Testis (tissue), 3 donors: ENCODE data around the gene GJA9. TPM values are rescaled to one million over a fixed set of nuclear protein-coding genes. Genes with fewer than 3 reads are reported as not detected.
"Not testable (repeated sequence)": the region's sequence is repeated elsewhere in the genome, so short reads cannot be mapped to it uniquely, and the experiment has no call there.

Experiments
- DNase-seq: peaks from one replicate; pipeline ENCODE4 v3.0.0-alpha.2; 2019
- H3K27ac ChIP-seq, 2 donors: fragments of 200-600 bp; sonication (generic); one replicate each; pipeline ENCODE4 v1.5.1; 2019
- H3K27me3 ChIP-seq: fragments of 200-600 bp; sonication (generic); one replicate; pipeline ENCODE4 v1.5.1; 2019
- H3K36me3 ChIP-seq: fragments of 200-600 bp; sonication (generic); one replicate; pipeline ENCODE4 v1.5.1; 2017; ENCODE audit warnings: low read depth; ENCODE audit errors: missing control alignments
- H3K4me1 ChIP-seq: fragments of 200-600 bp; sonication (generic); one replicate; pipeline ENCODE4 v1.5.1; 2019
- H3K4me3 ChIP-seq, 2 donors: fragments of 200-600 bp; sonication (generic); one replicate each; pipeline ENCODE4 v1.5.1; 2017 to 2019
- H3K9me3 ChIP-seq: fragments of 200-600 bp; sonication (generic); one replicate; pipeline ENCODE4 v1.5.1; 2017
- CTCF ChIP-seq, 3 experiments: fragments of 450-650 bp in 2 of 3; fragments of 200-600 bp in 1 of 3; sonication (generic) in 1 of 3; IDR thresholded peaks; one replicate each; pipeline ENCODE4 v1.5.1; 2016 to 2019; ENCODE audit warnings: antibody characterized with exemption in 3 of 3, mild to moderate bottlenecking in 2 of 3, moderate library complexity in 1 of 3
- POLR2A ChIP-seq: fragments of 450-650 bp; IDR thresholded peaks from one replicate; pipeline ENCODE4 v1.6.1; 2017; ENCODE audit warnings: antibody characterized with exemption, mild to moderate bottlenecking, moderate library complexity
- WGBS, 2 donors: methylation state at CpG; one replicate each; pipeline ENCODE4 v1.1.5; 2018; 5-methylcytosine and 5-hydroxymethylcytosine counted together
- intact Hi-C: fragments of 100-400 bp; cut with DNase I; formaldehyde crosslinking; loops from one replicate; pipeline ENCODE4 v1.15.1; 2023; ENCODE audit warnings: low total_unique reads
- polyA plus RNA-seq: library from polyadenylated mRNA; stranded (reverse); fragments of 350-450 nt; fragmentation: Illumina TruSeq; extraction: RNeasy Lipid Tissue Mini Kit (QIAGEN cat#74804); gene quantifications from one replicate; pipeline ENCODE4 v1.2.3, GENCODE V29; 2014; ENCODE audit warnings: low read depth, low replicate concordance; ENCODE audit not compliant: insufficient read depth
- total RNA-seq, 2 donors: library from RNA; depleted of rRNA; stranded (reverse); fragments of >200 nt; gene quantifications; one replicate each; pipeline ENCODE4 v1.2.3, GENCODE V29; 2016

The GJA9 gene
- total and polyA plus RNA-seq, 3 donors from 2014 or later: 0.19 to 3.4 (median 1.0) TPM

- no peak overlapping the region for H3K4me3 ChIP-seq
- 90 to 98% methylated on average over 3 of the region's 3 CpGs for WGBS, 2 donors
- no peaks in the 10 kb centered on the region for H3K27me3 ChIP-seq
- intact Hi-C loops: no loop called here
- H3K4me1 ChIP-seq: no peaks in the 10 kb centered on the region
- H3K9me3 ChIP-seq: no peaks in the 10 kb centered on the region
- H3K36me3 ChIP-seq: no peaks in the 10 kb centered on the region
- TF ChIP-seq CTCF (IDR thresholded peaks at IDR 0.05): no peak
- TF ChIP-seq POLR2A: no peak
- no peak for DNase-seq
- H3K27ac ChIP-seq: no peak overlapping the region
Measured at GRCh38 chr1:38846210-38846609, 35.2 kb downstream of the GJA9 start.

- H3K27ac ChIP-seq, DNase-seq, H3K27me3 ChIP-seq, H3K9me3 ChIP-seq, intact Hi-C loops, H3K4me1 ChIP-seq, H3K36me3 ChIP-seq, H3K4me3 ChIP-seq: not testable (repeated sequence)
- 93 to 96% methylated on average over 3 of the region's 3 CpGs for WGBS, 2 donors
Measured at GRCh38 chr1:38845088-38845487, 36.3 kb downstream of the GJA9 start.

- no peak overlapping the region for H3K27ac ChIP-seq
- no peaks in the 10 kb centered on the region for H3K36me3 ChIP-seq
- no peak for DNase-seq
- WGBS, 2 donors: 52 to 62% methylated on average over 2 of the region's 2 CpGs
- H3K27me3 ChIP-seq: no peaks in the 10 kb centered on the region
- TF ChIP-seq POLR2A (no peak), CTCF (IDR thresholded peaks at IDR 0.05) (no peak)
- H3K4me3 ChIP-seq: no peak overlapping the region
- H3K9me3 ChIP-seq: no peaks in the 10 kb centered on the region
- H3K4me1 ChIP-seq: no peaks in the 10 kb centered on the region
- intact Hi-C loops: no loop called here
Measured at GRCh38 chr1:38840281-38840680, 41.1 kb downstream of the GJA9 start.

GRCh38 chr1:38839363-38839762, 42.0 kb downstream of the GJA9 start:
- 85 to 87% methylated on average over 9 of the region's 9 CpGs for WGBS, 2 donors
- Histone ChIP-seq H3K9me3 (no peaks in the 10 kb centered on the region), H3K4me1 (no peaks in the 10 kb centered on the region), H3K27me3 (no peaks in the 10 kb centered on the region), H3K27ac (no peak overlapping the region), H3K36me3 (no peaks in the 10 kb centered on the region), H3K4me3 (no peak overlapping the region)
- TF ChIP-seq CTCF (IDR thresholded peaks at IDR 0.05): no peak
- TF ChIP-seq POLR2A: no peak
- DNase-seq: no peak
- intact Hi-C loops: no loop called here

- H3K4me1 ChIP-seq, H3K27me3 ChIP-seq, DNase-seq, H3K36me3 ChIP-seq, H3K9me3 ChIP-seq, intact Hi-C loops, H3K4me3 ChIP-seq, H3K27ac ChIP-seq: not testable (repeated sequence)
- WGBS, 2 donors: 86 to 90% methylated on average over 10 of the region's 10 CpGs
Measured at GRCh38 chr1:38836316-38836715, 45.1 kb downstream of the GJA9 start.

- H3K4me3 ChIP-seq: no peak overlapping the region
- intact Hi-C loops: no loop called here
- DNase-seq: peak; percentile 65
- H3K4me1 ChIP-seq: no peaks in the 10 kb centered on the region
- WGBS, 2 donors: 29 to 32% methylated on average over 3 of the region's 3 CpGs
- H3K27me3 ChIP-seq: no peaks in the 10 kb centered on the region
- no peaks in the 10 kb centered on the region for H3K36me3 ChIP-seq
- TF ChIP-seq POLR2A (no peak), CTCF (IDR thresholded peaks at IDR 0.05) (peak; percentile 51 to 87 (median 86))
- no peaks in the 10 kb centered on the region for H3K9me3 ChIP-seq
- no peak overlapping the region for H3K27ac ChIP-seq
Measured at GRCh38 chr1:38834937-38835827, 46.2 kb downstream of the GJA9 start.
